Measurements from ENCODE around the gene GINM1. TPM values are rescaled to one million over a fixed set of nuclear protein-coding genes. Genes with fewer than 3 reads are reported as not detected.
A peak's percentile ranks its signal among the peaks of the same experiment; 100 is the strongest.

The GINM1 gene, protein sequence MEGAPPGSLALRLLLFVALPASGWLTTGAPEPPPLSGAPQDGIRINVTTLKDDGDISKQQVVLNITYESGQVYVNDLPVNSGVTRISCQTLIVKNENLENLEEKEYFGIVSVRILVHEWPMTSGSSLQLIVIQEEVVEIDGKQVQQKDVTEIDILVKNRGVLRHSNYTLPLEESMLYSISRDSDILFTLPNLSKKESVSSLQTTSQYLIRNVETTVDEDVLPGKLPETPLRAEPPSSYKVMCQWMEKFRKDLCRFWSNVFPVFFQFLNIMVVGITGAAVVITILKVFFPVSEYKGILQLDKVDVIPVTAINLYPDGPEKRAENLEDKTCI
- 43.2 TPM for polyA plus RNA-seq (2013, experiment 1 of 2; ENCODE audit: insufficient read length)
- 42.9 TPM for polyA plus RNA-seq (2013, experiment 2 of 2; ENCODE audit: insufficient read length)

DNA sequence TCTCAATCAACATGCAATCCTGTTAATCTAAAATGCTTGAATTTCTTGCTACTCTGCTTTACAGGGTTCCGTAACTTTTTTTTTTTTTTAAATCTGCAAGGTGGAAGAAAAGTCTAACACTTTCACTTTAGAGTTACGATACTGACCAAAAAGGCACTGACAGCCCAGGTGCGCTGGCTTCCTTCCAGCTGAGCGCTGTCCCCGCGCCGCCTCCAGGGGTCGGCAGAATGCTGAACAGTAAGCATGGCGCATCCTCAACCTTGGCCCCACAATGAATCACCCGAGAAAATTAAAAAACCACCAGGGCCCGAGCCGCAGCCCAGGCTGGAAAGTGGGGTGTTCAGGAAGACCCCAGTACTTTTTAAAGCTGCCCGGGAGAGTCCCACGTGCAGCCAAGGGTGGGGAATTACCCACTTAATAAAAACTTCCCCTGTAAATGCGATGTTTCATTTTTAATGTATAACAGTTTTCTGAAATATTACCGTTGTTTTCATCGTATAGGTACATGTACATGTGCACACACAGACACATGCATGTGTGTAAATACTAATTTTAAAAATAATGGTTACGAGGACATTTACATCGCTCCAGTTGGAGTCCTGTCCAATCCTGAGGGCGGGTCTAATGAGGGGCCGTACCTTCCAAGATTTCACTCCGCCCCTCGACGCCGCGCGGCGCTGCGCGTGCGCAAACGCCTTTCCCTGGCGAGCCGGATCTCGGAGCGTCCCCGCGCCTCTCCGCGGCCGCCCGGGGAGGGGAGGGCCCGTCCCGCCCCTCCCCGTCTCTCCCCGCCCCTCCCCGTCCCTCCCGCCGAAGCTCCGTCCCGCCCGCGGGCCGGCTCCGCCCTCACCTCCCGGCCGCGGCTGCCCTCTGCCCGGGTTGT, at the start of gene GINM1:
GINM1 (plus strand) TSS at position 849 of the 883 bp plus-strand sequence. CDS start 40 bp downstream, outside the sequence.
- peak; percentile 94 for DNase-seq

GRCh38 chr6:149529650-149530049, 36.5 kb upstream of the GINM1 start:
- DNase-seq = no peak

GRCh38 chr6:149534742-149535141, 31.4 kb upstream of the GINM1 start:
- DNase-seq = no peak

GRCh38 chr6:149541139-149541538, 25.0 kb upstream of the GINM1 start:
- no peak for DNase-seq

- no peak for DNase-seq
These were observed 21.4 kb upstream of the GINM1 start for GRCh38 chr6:149544646-149545257.

GRCh38 chr6:149545258-149545753, 20.9 kb upstream of the GINM1 start:
- DNase-seq = peak; percentile 69

DNA sequence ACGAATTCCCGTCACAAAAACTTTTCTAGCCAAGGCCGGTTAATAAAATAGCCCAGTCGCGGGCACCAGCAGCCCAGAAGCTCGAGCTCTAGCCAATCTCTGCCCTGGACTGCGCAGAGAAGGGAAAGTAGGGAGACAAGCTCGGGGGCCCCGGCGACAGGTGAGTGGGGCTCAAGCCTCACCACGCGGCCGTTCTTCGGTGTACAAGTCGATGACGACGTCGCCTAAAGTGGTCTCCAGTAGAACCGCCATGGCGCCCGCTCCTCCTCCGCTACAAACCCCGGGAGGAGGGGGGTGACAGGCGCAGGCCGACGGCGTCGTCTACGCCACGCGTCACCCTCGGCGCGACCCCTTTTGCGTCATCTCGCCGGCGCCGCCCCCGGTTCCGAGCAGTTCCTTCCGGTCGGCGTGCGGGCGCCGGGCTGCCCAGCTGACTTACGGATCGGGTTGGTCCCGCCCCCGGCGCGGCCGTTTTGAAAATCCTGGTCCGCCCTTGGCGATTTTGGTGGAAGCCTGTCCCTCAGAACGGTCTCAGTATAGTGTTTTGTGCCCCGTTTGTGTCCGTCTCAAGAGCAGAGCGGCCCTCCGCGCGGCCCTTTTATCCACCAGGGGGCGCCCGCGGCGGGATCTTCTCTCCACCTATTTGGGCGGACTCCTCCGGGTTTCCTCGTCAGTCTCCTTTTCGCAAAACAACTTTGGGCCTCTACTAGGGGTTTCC, 20.3 kb upstream of the GINM1 start, which contains the start of gene PPIL4:
PPIL4 (minus strand) TSS at position 290 of the 718 bp plus-strand sequence; CDS start at position 252, 38 bp downstream.
- DNase-seq = peak; percentile 96

GRCh38 chr6:149551920-149552319, 14.3 kb upstream of the GINM1 start:
- DNase-seq = no peak

- DNase-seq = no peak
These were observed 8.1 kb upstream of the GINM1 start for GRCh38 chr6:149558029-149558428.

DNA sequence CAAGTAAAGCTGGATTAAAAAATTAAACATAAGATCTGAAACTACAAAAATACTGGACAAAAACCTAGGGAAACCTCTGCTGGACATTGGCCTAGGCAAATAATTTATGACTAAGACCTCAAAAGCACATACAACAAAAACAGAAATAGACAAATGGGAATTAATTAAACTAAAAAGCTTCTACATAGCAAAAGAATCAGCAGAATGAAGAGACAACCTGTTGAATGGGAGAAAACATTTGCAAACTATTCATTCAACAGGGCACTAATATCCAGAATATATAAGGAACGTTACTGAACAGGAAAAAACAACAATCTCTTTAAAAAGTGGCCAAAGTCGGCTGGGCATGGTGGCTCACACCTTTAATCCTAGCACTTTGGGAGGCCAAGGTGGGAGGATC, 6.8 kb upstream of the GINM1 start:
- DNase-seq = no peak

DNA sequence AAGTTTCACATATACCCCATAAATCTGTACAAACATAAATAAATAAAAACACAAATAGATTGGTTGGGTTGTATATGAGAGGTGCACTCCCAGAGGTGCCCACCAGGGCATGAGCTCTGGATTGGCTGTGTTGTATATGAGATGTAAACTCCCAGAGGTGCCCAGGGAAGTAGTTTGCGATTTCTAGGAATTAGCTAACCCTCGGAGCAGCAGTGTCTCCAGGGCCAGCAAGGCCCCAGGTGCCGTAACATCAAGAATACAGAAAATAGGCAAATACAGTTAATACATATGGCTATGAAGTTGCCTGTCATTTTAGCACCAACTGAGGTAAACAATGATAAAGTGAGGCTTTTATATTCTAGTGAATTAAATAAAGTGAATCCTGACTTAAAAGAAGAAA, 5.4 kb upstream of the GINM1 start:
- DNase-seq = no peak

- DNase-seq = peak; percentile 89
These were observed 2.8 kb upstream of the GINM1 start for GRCh38 chr6:149563203-149563927.

- DNase-seq = peak; percentile 4
These were observed 2.2 kb upstream of the GINM1 start for GRCh38 chr6:149563928-149564325.

- DNase-seq = peak; percentile 18
These were observed 427 bp downstream of the GINM1 start for GRCh38 chr6:149566410-149567193.

- no peak for DNase-seq
These were observed 1.0 kb downstream of the GINM1 start for GRCh38 chr6:149567194-149567586.

DNA sequence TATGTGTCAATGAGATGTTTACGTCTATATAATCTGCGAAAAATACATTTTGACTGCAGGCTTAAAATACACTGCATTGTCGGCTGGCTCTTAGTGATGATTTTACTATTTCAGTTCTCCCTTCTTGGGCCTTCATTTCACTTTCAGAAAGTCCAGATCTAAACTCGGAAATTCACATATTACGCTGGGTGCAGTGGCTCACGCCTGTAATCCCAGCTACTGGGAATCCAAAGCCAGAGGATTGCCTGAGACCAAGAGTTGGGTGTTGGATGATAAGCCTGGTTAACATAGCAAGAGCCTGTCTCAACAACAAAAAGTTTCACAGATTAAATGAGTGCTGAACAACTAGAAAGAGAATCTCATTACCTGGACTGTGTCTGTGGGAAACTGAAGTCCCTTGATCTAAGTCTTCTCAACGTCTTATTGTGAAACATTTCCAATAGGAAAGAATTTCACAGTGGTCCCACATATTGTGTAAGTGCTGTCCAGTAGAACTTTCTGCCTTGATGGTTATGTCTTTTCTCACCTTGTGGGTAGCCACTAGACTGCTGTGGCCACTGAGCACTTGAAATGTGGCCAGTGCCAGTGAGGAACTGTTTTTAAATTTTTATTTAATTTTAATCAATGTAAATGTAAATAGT, 1.9 kb downstream of the GINM1 start:
- no peak for DNase-seq

DNA sequence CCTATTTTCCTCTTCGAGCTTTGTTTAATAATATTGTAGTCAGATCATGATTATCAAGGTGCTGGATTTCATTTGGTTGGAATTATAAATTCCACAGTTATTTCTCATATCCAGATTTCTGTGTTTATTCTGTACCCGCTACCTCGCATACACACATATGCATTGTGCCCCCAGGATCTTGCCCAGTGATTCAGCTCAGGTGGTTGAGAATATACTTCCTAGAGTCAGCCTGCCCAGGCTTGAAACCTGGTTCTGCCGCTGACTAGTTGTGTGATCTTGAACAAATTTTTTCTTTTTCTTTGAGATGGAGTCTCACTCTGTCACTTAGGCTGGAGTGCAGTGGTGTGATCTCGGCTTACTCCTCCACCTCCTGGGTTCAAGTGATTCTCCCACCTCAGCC, 14.7 kb downstream of the GINM1 start:
- no peak for DNase-seq

GRCh38 chr6:149581349-149581748, 15.2 kb downstream of the GINM1 start:
- no peak for DNase-seq

GRCh38 chr6:149586149-149586548, 20.0 kb downstream of the GINM1 start:
- DNase-seq = no peak

- no peak for DNase-seq
These were observed 26.8 kb downstream of the GINM1 start for GRCh38 chr6:149592983-149593382.

All from fibroblast of skin of abdomen (primary cell).